Fibroblast of villous mesenchyme (primary cell): ENCODE results near the gene CLCNKB. TPM values are rescaled to one million over a fixed set of nuclear protein-coding genes. Genes with fewer than 3 reads are reported as not detected.
"Not testable (repeated sequence)": the region's sequence is repeated elsewhere in the genome, so short reads cannot be mapped to it uniquely, and the experiment has no call there.

Experiments used
- DNase-seq: peaks from one replicate; pipeline ENCODE4 v3.0.0-alpha.2; 2010; ENCODE audit warnings: low read depth
- H3K4me3 ChIP-seq: 2 replicates; pipeline ENCODE4 v1.5.1; 2011; ENCODE audit warnings: low read depth, mild to moderate bottlenecking, low read length
- CTCF ChIP-seq: IDR thresholded peaks from 2 replicates; pipeline ENCODE4 v1.5.1; 2012; ENCODE audit warnings: low read depth, mild to moderate bottlenecking, low read length; ENCODE audit not compliant: insufficient read depth
- total RNA-seq: library from RNA; depleted of rRNA; stranded (reverse); fragments of >200 nt; gene quantifications from 2 replicates; pipeline ENCODE4 v1.2.3, GENCODE V29; 2012

The CLCNKB gene
- total RNA-seq, 1 donor = 0.43 TPM

- peak; percentile 42 for DNase-seq
- peak overlapping the region; percentile 57 for H3K4me3 ChIP-seq
- TF ChIP-seq CTCF = peak; percentile 2
Measured at GRCh38 chr1:16048573-16049189, 5.1 kb downstream of the CLCNKB start.

DNA sequence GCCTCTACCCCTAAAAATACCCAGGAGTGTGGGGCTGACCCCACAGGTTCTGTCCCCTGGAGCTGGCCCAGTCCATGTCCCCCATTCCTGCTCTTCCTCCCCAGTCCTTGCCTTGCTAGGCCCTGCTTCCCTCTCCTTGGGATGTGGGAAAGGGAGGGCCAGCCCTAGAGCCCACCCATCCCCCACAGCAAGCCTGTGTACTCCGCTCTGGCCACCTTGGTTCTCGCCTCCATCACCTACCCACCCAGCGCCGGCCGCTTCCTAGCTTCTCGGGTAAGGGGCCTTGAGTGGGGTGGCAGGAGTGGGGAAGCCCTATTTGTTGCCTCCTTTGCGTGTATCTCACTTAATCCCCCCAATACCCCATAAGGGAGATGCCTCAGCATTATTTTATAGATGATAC is 6.7 kb downstream of the CLCNKB start:
- TF ChIP-seq CTCF = no peak
- no peak for DNase-seq
- H3K4me3 ChIP-seq = no peak overlapping the region

- DNase-seq = no peak
- no peak for TF ChIP-seq CTCF
- no peak overlapping the region for H3K4me3 ChIP-seq
Measured at GRCh38 chr1:16051039-16051438, 7.5 kb downstream of the CLCNKB start.

DNA sequence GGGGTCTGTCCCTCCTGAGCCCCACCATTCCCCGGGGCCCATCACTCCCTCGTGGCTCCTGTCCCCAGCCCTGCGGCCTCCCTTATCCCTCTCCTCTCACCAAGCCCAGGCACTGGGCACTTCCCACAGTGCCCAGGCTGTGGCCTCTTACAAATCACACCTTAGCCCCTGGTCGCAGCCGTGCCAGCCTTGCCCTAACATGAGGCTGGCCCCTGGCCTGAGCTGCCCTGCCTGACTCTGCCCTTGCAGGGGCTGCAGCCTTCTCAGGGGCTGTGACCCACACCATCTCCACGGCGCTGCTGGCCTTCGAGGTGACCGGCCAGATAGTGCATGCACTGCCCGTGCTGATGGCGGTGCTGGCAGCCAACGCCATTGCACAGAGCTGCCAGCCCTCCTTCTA is 8.4 kb downstream of the CLCNKB start:
- not testable (repeated sequence) for H3K4me3 ChIP-seq, DNase-seq

GRCh38 chr1:16053781-16054502 is 10.4 kb downstream of the CLCNKB start:
- TF ChIP-seq CTCF = no peak
- H3K4me3 ChIP-seq = no peak overlapping the region
- no peak for DNase-seq

GRCh38 chr1:16054598-16055540 is 11.3 kb downstream of the CLCNKB start:
- no peak for TF ChIP-seq CTCF
- no peak for DNase-seq
- no peak overlapping the region for H3K4me3 ChIP-seq
